Globus pallidus (tissue), 1 donor: ENCODE measurements around the gene ZNF385D.
"Not testable (repeated sequence)": the region's sequence is repeated elsewhere in the genome, so short reads cannot be mapped to it uniquely, and the experiment has no call there.

ENCODE experiments used
- DNase-seq: peaks from one replicate; pipeline ENCODE4 v3.0.0-alpha.2; 2015; ENCODE audit warnings: low spot score

The ZNF385D gene

GRCh38 chr3:21515417-21515816, 235.6 kb downstream of the ZNF385D start:
- no peak for DNase-seq

DNA sequence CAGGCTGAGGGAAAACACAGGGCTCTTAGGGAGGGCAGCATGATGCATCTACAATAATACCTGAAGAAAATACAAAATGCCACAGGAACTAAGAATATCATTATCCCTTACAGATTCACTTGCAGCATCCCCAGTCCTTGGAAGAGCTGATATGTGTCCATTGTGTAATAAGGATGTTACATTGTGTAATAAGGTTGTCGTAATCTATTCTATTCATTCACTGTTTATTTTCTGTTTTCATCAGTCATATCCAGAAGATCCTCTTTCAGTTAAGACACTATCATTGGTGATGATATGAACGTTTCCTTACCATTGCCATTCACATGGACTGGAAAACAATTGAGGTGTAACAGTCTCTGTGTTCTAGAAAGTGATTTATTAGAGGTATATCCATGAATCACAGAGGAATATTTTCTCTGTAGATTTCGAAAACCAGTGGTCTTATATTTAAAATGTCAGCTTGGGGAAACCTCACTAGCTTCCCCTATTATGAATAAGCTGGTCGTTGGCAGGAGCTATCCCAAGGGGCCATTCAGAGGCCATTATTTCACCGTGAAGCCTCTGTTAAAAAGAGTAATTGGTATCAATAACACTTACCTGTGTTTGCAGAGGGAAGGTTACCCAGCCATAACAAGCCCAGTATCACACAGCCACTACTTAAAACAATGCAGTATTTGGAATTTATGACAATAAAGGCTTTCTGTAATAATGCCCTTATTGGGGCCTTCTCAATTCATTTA, 241.1 kb downstream of the ZNF385D start:
- no peak for DNase-seq

GRCh38 chr3:21508246-21508645, 242.8 kb downstream of the ZNF385D start:
- no peak for DNase-seq

DNA sequence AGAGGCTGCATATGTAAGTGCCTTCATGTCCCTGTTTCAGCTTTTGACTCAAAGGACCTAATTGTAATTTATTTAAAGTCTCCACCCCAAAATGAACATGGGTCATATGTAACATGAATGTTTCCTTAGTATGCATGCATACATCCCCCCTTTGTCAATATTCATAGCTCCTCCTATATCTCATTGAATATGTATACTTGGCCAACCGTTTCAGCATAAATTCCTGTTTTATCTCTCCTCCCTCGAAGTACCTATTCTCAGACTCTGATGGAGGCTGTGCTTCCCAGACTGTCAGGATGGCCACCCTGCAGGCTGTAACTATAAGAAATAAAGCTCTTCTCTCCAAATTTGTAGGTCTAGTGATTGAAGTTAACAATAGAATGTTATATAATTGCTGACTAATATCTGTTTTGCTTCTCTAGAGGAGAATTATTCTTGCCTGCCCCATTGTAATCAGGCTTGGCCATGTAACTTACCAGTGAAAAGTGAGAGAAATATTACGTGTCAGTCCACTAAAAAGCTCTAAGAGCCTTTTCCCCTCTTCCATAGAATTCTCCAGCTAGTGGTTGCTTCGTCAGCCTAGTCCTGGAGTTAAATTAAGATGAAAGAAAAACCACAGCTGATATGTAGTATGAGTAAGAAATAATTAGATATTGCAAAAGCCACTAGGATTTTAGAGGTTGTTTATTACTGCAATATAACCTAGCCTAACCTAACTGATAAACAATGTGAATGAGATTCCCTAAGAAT, 245.1 kb downstream of the ZNF385D start:
- DNase-seq: no peak

DNA sequence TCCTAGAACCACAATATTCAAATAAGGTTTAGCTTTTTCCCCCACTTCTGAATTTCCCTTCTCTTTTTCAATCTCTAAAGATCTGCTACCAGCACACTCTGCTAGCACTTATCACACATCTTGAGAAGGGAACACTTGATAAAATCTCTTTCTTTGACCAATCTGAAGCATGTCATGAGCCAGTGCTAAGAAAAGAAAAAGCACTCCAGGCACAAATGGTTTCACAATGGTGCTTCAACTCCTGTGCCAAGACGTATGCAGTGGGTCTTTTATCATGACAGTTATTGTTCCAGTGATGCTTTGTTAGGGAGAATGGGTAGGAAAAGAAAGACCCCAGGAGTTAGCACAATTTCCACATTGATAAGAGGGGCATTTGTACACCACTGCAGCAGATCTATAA, 248.4 kb downstream of the ZNF385D start:
- no peak for DNase-seq

DNA sequence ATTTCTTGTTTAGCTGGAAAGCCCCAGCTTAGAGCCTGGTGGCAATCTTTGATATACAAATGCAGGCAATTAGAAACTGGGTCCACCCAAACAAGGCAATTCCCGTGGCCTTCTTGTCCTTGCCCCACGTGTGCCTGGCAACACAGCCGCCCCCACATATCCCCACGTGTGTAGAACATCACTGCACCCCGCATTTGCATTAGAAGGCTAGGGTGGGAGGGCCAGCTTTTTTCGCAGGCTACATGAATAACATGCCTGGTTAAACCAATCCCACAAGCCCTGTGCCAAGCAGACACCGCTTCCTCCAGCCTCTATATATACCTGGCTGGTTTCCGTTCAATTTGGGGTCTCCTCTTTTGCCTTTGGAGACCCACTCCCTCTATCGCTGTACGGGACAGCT, 250.2 kb downstream of the ZNF385D start:
- no peak for DNase-seq

DNA sequence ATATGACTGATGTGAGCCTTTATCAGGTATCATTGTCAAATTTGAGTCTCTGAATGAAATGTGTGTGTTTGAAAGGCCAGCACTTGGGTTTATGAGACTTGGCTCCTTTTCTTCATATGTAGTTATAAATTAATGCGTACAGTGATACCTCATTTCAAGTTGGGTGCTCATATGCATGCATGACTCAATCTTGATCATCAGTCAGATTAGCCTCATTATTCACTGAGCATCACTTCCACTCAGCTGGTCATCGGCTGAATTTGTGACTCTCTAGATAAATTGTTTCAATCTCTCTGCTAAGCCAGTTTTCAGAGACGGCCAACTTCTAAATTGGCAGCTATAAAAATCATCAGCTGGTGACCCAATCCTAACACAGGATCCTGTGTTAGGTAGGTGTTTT, 260.3 kb downstream of the ZNF385D start:
- DNase-seq: not testable (repeated sequence)

GRCh38 chr3:21487520-21487919, 263.5 kb downstream of the ZNF385D start:
- no peak for DNase-seq

- not testable (repeated sequence) for DNase-seq
These were observed 264.7 kb downstream of the ZNF385D start for GRCh38 chr3:21486024-21486935.

DNA sequence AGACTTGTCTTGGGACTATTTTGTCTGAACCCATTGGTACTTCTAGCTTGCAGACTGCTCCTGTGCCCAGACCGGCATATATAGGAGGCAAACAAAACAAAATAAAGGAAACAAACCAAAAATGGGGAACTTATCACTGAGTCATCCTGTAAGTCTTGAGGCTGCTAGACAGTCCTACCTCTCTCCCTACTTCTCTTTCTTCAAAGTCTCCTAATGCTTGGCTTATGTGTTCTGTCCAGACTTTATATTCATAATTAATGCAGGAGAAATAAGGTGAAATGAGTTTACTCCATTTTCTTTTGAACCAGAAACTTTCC, 266.2 kb downstream of the ZNF385D start:
- DNase-seq: peak; percentile 16

- DNase-seq: peak; percentile 63
These were observed 266.8 kb downstream of the ZNF385D start for GRCh38 chr3:21484057-21484827.

DNA sequence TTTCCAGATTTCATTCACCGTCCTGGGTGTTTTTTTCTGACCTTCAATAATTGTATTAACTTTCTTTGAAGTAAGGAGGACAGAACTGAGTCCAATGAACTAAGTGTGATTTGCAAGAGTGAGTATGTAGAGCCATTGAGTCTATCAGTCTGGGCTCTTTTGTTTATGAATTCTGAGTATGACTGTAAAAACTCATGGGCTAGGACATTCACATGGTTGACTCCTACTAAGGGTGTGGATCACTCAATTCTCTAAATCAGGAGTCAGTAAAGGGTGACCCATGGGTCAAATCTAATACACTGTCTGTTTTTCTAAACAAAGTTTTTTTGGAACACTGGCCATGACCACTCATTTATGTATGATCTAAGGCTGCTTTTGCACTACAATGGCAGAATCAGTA, 269.0 kb downstream of the ZNF385D start:
- no peak for DNase-seq

- no peak for DNase-seq
These were observed 273.3 kb downstream of the ZNF385D start for GRCh38 chr3:21477541-21478288.

GRCh38 chr3:21466476-21466875, 284.5 kb downstream of the ZNF385D start:
- DNase-seq: no peak

GRCh38 chr3:21464746-21465145, 286.3 kb downstream of the ZNF385D start:
- no peak for DNase-seq

- DNase-seq: no peak
These were observed 287.7 kb downstream of the ZNF385D start for GRCh38 chr3:21463319-21463718.

- no peak for DNase-seq
These were observed 288.9 kb downstream of the ZNF385D start for GRCh38 chr3:21462141-21462540.

DNA sequence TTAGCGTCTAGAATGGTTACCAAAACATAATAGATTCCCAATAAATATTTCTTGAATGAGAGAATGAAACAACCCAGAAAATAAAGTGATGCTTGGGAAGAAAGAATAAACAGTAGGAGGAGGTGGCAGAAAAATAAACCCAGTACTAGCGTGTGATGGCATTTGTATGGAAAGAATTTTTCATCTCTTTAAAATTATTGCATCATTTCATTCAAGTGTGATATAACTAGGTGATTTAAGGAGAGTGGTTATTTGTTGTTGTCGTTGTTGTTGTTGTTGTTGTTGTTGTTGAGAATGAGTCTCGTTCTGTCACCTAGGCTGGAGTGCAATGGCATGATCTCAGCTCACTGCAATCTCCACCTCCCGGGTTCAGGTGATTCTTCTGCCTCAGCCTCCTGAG, 293.9 kb downstream of the ZNF385D start:
- DNase-seq: no peak

GRCh38 chr3:21449738-21450137, 301.3 kb downstream of the ZNF385D start:
- no peak for DNase-seq

DNA sequence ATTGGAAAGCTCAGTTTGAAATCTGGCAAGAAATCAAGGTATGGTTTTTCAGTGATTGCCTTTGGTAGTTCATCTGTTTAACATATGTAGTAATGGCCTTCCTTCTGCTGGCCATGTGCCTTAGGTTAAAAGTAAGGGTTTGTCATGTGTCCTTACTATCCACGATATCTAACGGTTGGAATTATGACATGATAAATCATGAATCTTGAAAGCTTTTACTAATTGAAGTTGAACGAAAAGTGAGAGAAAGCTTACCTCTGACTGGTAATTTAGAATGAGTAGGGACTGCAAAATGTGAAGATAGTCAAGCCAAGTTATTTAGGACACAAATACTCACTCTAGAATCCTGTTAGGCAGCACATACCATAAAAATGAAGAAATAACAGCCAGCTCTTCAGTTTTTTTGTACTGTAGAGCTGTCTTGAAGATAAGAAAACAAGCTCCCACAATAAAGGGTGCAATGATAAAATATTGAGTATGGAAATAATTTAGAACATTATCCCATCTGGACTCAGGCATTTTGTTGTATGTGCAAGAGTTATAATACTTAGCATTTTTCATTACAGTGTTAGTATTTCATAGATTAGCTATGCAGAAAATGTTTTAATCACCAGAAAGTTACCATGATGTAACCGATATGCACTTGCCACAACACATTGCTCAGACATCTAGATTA, 303.4 kb downstream of the ZNF385D start:
- DNase-seq: no peak
